Suppressor macrophage treated with lipopolysaccharide for 4 hours (primary cell): ENCODE measurements around the gene RTCB.
"Not testable (repeated sequence)": the region's sequence is repeated elsewhere in the genome, so short reads cannot be mapped to it uniquely, and the experiment has no call there.

Experiments used
- DNase-seq: peaks from one replicate; pipeline ENCODE4 v3.0.0-alpha.2; 2020

The RTCB gene

GRCh38 chr22:32385681-32386080 is 26.4 kb downstream of the RTCB start:
- DNase-seq = no peak

- no peak for DNase-seq
Observed at GRCh38 chr22:32380991-32381390, 31.1 kb downstream of the RTCB start.

GRCh38 chr22:32378707-32379272 is 33.3 kb downstream of the RTCB start:
- peak; percentile 42 for DNase-seq

GRCh38 chr22:32376681-32377080 is 35.4 kb downstream of the RTCB start:
- DNase-seq = no peak

- DNase-seq = no peak
Observed at GRCh38 chr22:32375678-32376450, 36.2 kb downstream of the RTCB start.

- DNase-seq = no peak
Observed at GRCh38 chr22:32364210-32364609, 47.8 kb downstream of the RTCB start.

- no peak for DNase-seq
Observed at GRCh38 chr22:32361257-32361656, 50.8 kb downstream of the RTCB start.

GRCh38 chr22:32360096-32360495 is 52.0 kb downstream of the RTCB start:
- DNase-seq = not testable (repeated sequence)

- DNase-seq = not testable (repeated sequence)
Observed at GRCh38 chr22:32357567-32357966, 54.5 kb downstream of the RTCB start, which contains the start of gene RFPL3. RFPL3 (plus strand) TSS chr22:32357867; CDS start chr22:32358072, 205 bp downstream.

GRCh38 chr22:32355760-32356159 is 56.3 kb downstream of the RTCB start:
- DNase-seq = no peak

- DNase-seq = peak; percentile 5
Observed at GRCh38 chr22:32354360-32355351, 57.4 kb downstream of the RTCB start.

- no peak for DNase-seq
Observed at GRCh38 chr22:32353840-32354239, 58.2 kb downstream of the RTCB start.

GRCh38 chr22:32353292-32353691 is 58.8 kb downstream of the RTCB start:
- no peak for DNase-seq

GRCh38 chr22:32352681-32353080 is 59.4 kb downstream of the RTCB start:
- no peak for DNase-seq

- not testable (repeated sequence) for DNase-seq
Observed at GRCh38 chr22:32351875-32352274, 60.2 kb downstream of the RTCB start.

- no peak for DNase-seq
Observed at GRCh38 chr22:32348031-32348611, 63.9 kb downstream of the RTCB start.

- DNase-seq = no peak
Observed at GRCh38 chr22:32343941-32344340, 68.1 kb downstream of the RTCB start.

- DNase-seq = no peak
Observed at GRCh38 chr22:32342977-32343376, 69.1 kb downstream of the RTCB start.

- DNase-seq = no peak
Observed at GRCh38 chr22:32341122-32341740, 70.8 kb downstream of the RTCB start.

- DNase-seq = no peak
Observed at GRCh38 chr22:32340411-32340810, 71.6 kb downstream of the RTCB start.

GRCh38 chr22:32339190-32340012 is 72.6 kb downstream of the RTCB start:
- DNase-seq = no peak

GRCh38 chr22:32338757-32339156 is 73.3 kb downstream of the RTCB start:
- DNase-seq = no peak
